H1 (cell line): ENCODE results near the gene ZNF280B. TPM values are rescaled to one million over a fixed set of nuclear protein-coding genes. Genes with fewer than 3 reads are reported as not detected.

ENCODE experiments used
- polyA plus RNA-seq, 7 experiments: library from polyadenylated mRNA; depleted of rRNA in 3 of 7; stranded (reverse) in 5 of 7; unstranded in 2 of 7; fragments of >200 nt in 5 of 7; fragments of 200-250 nt in 2 of 7; gene quantifications; 1 replicate in 5 of 7; 2 replicates in 1 of 7; 4 replicates in 1 of 7; pipeline versions ENCODE4 v1.2.1 to v1.2.3, GENCODE V29; 2011 to 2013; ENCODE audit warnings: missing spikeins in 2 of 7, mixed read lengths in 2 of 7
- total RNA-seq: library from RNA; stranded (reverse); fragmentation: NEBNext Ultra II Directional; extraction: Animal tissue kit (Norgen Biotek cat#: 25700); gene quantifications from 2 replicates; pipeline ENCODE4 v1.2.1, GENCODE V29; 2021

ZNF280B gene
- total and polyA plus RNA-seq, 2 of the 8 experiments (the other 6 are each of a cell fraction or from before 2014, with no cell fraction given) = 4.8 to 11.7 TPM

Other genes with a start within 250 kb of the ZNF280B start
- 0.48 and 0.61 TPM in 2 replicates for gene ZNF280A, start 11.5 kb upstream of the ZNF280B start, total RNA-seq
- gene ZNF280A, start 11.5 kb upstream of the ZNF280B start, polyA plus RNA-seq (2011; rRNA removed) = 0.06 and 0.09 TPM in 2 replicates
- gene PRAME, start 50.5 kb upstream of the ZNF280B start, total RNA-seq = 0.46 and 1.1 TPM in 2 replicates
- 0.15 and 0.36 TPM in 2 replicates for gene PRAME, start 50.5 kb upstream of the ZNF280B start, polyA plus RNA-seq (2011; rRNA removed)
- gene GGTLC2, start 135.9 kb upstream of the ZNF280B start, total RNA-seq = not detected in 2 replicates
- gene GGTLC2, start 135.9 kb upstream of the ZNF280B start, polyA plus RNA-seq (2011; rRNA removed) = 0.14 TPM in 1 of 2 replicates, not detected in the other